GM10266 (cell line): ENCODE measurements around the gene KIF26A.
"Not testable (repeated sequence)": the region's sequence is repeated elsewhere in the genome, so short reads cannot be mapped to it uniquely, and the experiment has no call there.

Source experiments
- DNase-seq: peaks from one replicate; pipeline ENCODE4 v3.0.0; 2012; ENCODE audit errors: extremely low spot score
- CTCF ChIP-seq: IDR thresholded peaks from 2 replicates; pipeline ENCODE4 v1.5.1; 2012; ENCODE audit warnings: mild to moderate bottlenecking, low read depth; ENCODE audit not compliant: control insufficient read depth, insufficient read depth; ENCODE audit errors: missing control alignments

KIF26A gene

GRCh38 chr14:104149617-104150135 lies 11.3 kb downstream of the KIF26A start:
- no peak for DNase-seq
- no peak for TF ChIP-seq CTCF

GRCh38 chr14:104150136-104151025 lies 12.0 kb downstream of the KIF26A start:
- no peak for TF ChIP-seq CTCF
- DNase-seq = no peak

GRCh38 chr14:104151026-104151381 lies 12.6 kb downstream of the KIF26A start:
- no peak for DNase-seq

GRCh38 chr14:104151566-104152245 lies 13.3 kb downstream of the KIF26A start:
- no peak for DNase-seq
- TF ChIP-seq CTCF = no peak

More at GRCh38 chr14:104151026-104151381, 12.6 kb downstream of the KIF26A start:
- TF ChIP-seq CTCF = no peak

GRCh38 chr14:104152246-104152575 lies 13.8 kb downstream of the KIF26A start:
- DNase-seq = no peak
- TF ChIP-seq CTCF = no peak

- no peak for DNase-seq
- no peak for TF ChIP-seq CTCF
These were observed 14.5 kb downstream of the KIF26A start for GRCh38 chr14:104152686-104153393.

- DNase-seq = not testable (repeated sequence)
These were observed 15.0 kb downstream of the KIF26A start for GRCh38 chr14:104153394-104153755.
